ENCODE results near the gene KIF22. TPM values are rescaled to one million over a fixed set of nuclear protein-coding genes. Genes with fewer than 3 reads are reported as not detected.
A peak's percentile ranks its signal among the peaks of the same experiment; 100 is the strongest.
"Not testable (repeated sequence)": the region's sequence is repeated elsewhere in the genome, so short reads cannot be mapped to it uniquely, and the experiment has no call there.

Gene KIF22
- total RNA-seq, 1 experiment from 2014 or later, result 137 TPM

DNA sequence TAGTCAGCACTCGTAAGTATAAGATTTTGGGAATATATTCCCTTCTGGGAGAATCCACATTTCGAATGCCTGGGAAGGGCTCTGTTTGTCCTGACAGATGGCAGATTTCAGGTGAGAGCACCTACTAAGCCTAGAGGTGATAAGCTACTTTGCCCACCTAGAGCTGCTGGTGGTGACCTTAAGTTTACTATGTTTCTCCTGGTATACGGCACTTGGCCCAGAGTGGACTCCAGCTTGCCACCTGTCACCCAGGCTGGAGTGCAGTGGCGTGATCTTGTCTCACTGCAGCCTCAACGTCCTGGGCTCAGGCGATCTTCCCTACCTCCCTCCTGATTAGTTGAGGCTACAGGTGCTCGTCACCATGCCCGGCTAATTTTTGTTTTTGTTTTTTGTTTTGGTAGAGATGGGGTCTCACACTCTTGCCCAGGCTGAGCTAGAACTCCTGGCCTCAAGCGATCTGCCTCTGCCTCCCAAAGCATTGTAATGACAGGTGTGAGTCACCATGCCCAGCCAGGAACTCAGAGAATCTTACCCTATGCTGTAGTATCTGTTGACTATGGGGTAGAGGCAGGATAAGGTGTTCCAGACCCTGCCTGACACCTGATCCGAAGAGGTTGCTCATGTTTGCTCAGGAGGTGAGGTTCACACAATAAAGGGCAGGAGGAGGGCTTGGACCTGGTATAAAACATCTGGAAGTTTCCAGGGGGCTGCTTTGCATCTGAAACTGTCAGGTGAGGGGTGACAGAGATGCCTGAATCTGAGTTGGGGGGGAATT, 12.8 kb upstream of the KIF22 start, which contains the start of gene ZG16:
Gene ZG16 (plus strand): TSS at position 681 of the 775 bp plus-strand sequence. CDS start 1,011 bp downstream, outside the sequence.
- peaks cover 8% of the 10 kb centered on the region for H3K4me1 ChIP-seq (replicated peaks)
- DNase-seq (ENCODE audit: low read depth in 1 of 2, low spot score in 2 of 2), result no peak
- H3K27me3 ChIP-seq (replicated peaks), result no peaks in the 10 kb centered on the region

DNA sequence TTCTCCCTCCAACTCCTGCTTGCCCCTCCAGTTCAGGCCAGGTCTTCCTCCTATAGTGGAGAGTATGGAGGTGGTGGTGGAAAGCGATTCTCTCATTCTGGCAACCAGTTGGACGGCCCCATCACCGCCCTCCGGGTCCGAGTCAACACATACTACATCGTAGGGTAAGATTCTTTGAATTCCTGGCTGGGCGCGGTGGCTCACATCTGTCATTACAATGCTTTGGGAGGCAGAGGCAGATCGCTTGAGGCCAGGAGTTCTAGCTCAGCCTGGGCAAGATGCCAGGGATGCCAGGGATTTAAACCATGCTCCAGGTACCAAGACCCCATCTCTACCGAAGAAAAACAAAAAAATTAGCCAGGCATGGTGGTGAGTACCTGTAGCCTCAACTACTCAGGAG, 11.1 kb upstream of the KIF22 start:
- no peaks in the 10 kb centered on the region for H3K27me3 ChIP-seq (replicated peaks)
- H3K27ac ChIP-seq, result no peak overlapping the region
- no peaks in the 10 kb centered on the region for H3K36me3 ChIP-seq
- peaks cover 8% of the 10 kb centered on the region for H3K4me1 ChIP-seq (replicated peaks)
- no peaks in the 10 kb centered on the region for H3K9me3 ChIP-seq (replicated peaks)
- DNase-seq (ENCODE audit: low read depth in 1 of 2, low spot score in 2 of 2), result peak in 1 of 2 experiments; percentile 57
- no peak overlapping the region for H3K4me3 ChIP-seq

More for the DNA sequence above, 12.8 kb upstream of the KIF22 start, which contains the start of gene ZG16:
- Histone ChIP-seq H3K36me3 (no peaks in the 10 kb centered on the region), H3K9me3 (replicated peaks) (no peaks in the 10 kb centered on the region), H3K27ac (no peak within 1 kb of the TSS), H3K4me3 (no peak within 1 kb of the TSS)

DNA sequence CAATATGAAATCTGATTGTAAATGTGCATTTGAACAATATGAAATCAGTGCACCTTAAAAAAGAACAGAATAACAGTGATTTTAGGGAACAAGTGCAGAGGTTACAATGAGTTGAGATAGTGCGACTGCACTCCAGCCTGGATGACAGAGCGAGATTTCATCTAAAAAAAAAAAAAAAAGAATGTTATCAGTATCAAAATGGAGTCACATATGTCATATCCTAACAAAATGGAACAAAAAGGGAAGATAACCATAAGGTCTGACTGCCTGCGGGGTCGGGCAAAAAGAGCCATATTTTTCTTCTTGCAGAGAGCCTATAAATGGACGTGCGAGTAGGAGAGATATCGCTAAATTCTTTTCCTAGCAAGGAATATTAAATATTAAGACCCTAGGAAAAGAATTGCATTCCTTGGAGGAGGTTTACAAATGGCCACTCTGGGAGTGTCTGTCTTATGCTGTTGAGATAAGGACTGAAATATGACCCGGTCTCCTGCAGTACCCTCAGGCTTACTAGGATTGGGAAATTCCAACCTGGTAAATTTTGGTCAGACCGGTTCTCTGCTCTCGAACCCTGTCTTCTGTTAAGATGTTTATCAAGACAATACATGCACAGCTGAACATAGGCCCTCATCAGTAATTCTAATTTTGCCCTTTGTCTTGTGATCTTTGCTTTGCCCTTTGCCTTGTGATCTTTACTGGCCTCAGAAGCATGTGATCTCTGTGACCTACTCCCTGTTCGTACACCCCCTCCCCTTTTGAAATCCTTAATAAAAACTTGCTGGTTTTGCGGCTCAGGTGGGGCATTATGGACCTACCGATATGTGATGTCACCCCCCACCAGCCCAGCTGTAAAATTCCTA, 7.2 kb upstream of the KIF22 start:
- not testable (repeated sequence) for H3K4me3 ChIP-seq; H3K27me3 ChIP-seq (replicated peaks); H3K27ac ChIP-seq; H3K36me3 ChIP-seq; DNase-seq (ENCODE audit: low read depth in 1 of 2, low spot score in 2 of 2); H3K4me1 ChIP-seq (replicated peaks); H3K9me3 ChIP-seq (replicated peaks)

DNA sequence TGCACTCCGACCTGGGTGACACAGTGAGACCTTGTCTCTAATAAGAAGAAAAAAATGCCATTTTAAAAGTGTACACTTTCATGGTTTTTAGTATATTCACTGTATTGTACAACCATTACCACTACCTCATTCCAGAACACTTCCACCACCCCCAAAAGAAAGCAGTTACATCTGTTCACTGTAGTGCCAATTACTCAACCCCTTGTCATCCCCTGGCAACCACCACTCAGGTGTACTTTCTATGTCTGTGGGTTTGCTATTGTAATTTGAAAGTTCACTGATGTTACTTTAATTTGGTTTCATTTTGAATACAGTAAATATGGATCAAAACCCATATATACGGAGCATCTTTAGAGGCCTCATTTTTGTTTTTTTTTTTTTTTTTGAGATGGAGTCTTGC, 6.4 kb upstream of the KIF22 start:
- peaks cover 6% of the 10 kb centered on the region for H3K4me1 ChIP-seq (replicated peaks)
- no peak for DNase-seq (ENCODE audit: low read depth in 1 of 2, low spot score in 2 of 2)
- H3K4me3 ChIP-seq, result no peak overlapping the region
- no peaks in the 10 kb centered on the region for H3K27me3 ChIP-seq (replicated peaks)
- no peaks in the 10 kb centered on the region for H3K9me3 ChIP-seq (replicated peaks)
- H3K27ac ChIP-seq, result no peak overlapping the region
- no peaks in the 10 kb centered on the region for H3K36me3 ChIP-seq

DNA sequence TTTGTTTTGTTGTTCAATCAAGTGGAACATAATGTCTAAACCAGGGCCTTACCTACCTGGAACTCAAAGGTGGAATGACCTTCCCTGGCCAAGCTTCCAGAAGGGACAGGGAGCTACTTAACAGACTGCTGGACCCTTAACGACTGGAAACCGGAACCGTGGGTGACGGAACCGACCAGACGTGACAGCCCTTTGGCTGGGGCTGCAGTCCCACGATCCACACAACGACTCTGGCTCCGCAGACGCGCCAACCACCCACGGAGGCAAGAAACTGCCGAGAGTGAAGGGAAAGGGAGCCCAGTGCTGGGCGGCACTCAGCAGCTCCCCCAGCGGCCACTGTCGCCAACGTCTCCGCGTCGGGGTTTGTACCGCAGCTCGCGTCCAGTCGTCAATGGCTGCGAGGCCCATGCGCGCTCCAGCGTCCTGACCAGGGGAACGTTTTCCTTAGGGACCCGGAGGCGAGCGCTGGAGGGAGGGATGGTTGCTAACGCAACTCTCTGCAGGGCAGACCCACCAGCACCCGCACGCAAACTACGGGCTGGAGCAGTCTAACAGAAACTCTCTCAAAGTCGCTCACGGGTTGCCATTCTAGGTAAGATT, 5.5 kb upstream of the KIF22 start:
- Histone ChIP-seq H3K4me1 (replicated peaks) (peaks cover 4% of the 10 kb centered on the region), H3K36me3 (no peaks in the 10 kb centered on the region), H3K27ac (no peak overlapping the region), H3K4me3 (no peak overlapping the region), H3K27me3 (replicated peaks) (no peaks in the 10 kb centered on the region), H3K9me3 (replicated peaks) (no peaks in the 10 kb centered on the region)
- peak; percentile 40 to 67 for DNase-seq (ENCODE audit: low read depth in 1 of 2, low spot score in 2 of 2)

DNA sequence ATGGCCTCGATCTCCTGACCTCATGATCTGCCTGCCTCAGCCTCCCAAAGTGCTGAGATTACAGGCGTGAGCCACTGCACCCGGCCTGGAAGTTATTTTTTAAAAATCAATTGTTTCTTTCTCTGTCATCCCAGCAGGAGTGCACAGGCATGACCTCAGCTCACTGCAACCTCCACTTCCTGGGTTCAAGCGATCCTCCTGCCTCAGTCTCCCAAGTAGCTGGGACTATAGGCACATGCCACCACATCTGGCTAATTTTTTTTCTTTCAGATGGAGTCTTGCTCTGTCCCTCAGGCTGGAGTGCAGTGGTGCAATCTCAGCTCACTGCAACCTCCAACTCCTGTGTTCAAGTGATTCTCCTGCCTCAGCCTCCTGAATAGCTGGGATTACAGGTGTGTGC, 3.4 kb upstream of the KIF22 start:
- H3K9me3 ChIP-seq (replicated peaks); H3K27ac ChIP-seq; DNase-seq (ENCODE audit: low read depth in 1 of 2, low spot score in 2 of 2); H3K27me3 ChIP-seq (replicated peaks); H3K4me3 ChIP-seq: not testable (repeated sequence)
- H3K36me3 ChIP-seq, result peaks cover 16% of the 10 kb centered on the region
- peaks cover 15% of the 10 kb centered on the region for H3K4me1 ChIP-seq (replicated peaks)

DNA sequence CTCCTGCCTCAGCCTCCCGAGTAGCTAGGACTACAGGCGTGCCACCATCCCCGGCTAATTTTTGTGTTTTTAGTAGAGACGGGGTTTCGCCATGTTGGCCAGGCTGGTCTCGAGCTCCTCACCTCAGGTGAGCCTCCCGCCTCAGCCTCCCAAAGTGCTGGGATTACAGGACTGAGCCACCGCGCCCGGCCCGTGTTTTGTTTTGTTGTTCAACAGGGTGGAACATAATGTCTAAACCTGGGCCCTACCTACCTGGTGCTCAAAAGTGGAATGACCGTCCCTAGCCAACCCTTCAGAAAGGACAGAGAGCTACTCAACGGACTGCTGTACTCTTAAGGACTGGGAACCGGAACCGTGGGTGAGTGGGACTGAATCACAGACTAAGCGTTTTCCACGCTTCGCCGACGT, 772 bp upstream of the KIF22 start:
- peaks cover 19% of the 10 kb centered on the region for H3K4me1 ChIP-seq (replicated peaks)
- peak overlapping the region; percentile 43 for H3K27ac ChIP-seq
- DNase-seq (ENCODE audit: low read depth in 1 of 2, low spot score in 2 of 2), result no peak
- H3K9me3 ChIP-seq (replicated peaks), result 0 out of 2 replicates have a peak, but pooled peaks cover 7% of the 10 kb centered on the region
- H3K36me3 ChIP-seq, result peaks cover 41% of the 10 kb centered on the region
- H3K27me3 ChIP-seq (replicated peaks), result no peaks in the 10 kb centered on the region
- peak overlapping the region; percentile 85 for H3K4me3 ChIP-seq

DNA sequence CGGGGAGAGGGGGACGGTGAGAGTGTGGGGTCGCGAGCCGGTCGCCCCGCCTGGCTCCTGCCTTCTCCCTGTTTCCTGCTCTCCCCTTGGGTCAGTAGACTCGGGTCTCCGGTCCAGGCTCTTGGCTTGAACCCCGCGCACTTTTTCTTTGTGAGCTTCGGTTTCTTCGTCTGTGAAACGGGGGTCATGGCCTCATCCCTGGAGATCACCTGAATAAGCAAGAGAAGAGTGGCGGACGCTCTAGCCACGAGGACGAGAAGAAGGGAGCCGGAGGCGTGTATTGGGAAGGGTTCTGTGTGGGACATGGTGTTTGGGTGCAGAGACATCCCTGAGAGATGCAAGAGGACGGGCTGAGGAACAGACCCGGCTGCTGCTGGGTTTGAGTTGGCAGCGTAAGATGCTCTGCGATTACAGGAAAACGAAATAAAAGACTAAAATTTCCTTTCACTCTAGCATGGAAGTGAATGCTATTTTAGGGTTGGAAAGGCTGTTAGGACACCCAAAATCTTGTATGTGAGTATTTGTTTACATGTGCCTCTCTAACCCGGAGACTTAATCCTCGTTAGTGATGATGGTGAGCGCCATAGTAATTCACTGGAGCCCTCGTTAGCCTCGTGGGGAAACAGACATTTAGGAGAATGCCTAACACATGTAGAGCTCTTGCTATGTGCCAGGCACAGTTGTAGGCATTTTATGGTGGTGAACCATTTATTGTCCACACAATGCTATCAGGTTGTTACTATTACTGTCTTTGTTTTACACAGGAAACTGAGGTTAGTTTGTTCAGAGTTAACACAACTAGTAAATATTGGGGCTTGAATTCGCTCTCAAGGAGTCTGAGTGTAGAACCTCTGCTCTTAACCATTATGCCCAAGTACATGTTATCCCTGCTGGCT, 646 bp downstream of the KIF22 start:
- 0 out of 2 replicates have a peak, but pooled peaks cover 7% of the 10 kb centered on the region for H3K9me3 ChIP-seq (replicated peaks)
- peak overlapping the region; percentile 85 for H3K4me3 ChIP-seq
- peaks cover 53% of the 10 kb centered on the region for H3K36me3 ChIP-seq
- DNase-seq (ENCODE audit: low read depth in 1 of 2, low spot score in 2 of 2), result no peak
- H3K4me1 ChIP-seq (replicated peaks), result peaks cover 19% of the 10 kb centered on the region
- peak overlapping the region; percentile 79 for H3K27ac ChIP-seq
- H3K27me3 ChIP-seq (replicated peaks), result no peaks in the 10 kb centered on the region

DNA sequence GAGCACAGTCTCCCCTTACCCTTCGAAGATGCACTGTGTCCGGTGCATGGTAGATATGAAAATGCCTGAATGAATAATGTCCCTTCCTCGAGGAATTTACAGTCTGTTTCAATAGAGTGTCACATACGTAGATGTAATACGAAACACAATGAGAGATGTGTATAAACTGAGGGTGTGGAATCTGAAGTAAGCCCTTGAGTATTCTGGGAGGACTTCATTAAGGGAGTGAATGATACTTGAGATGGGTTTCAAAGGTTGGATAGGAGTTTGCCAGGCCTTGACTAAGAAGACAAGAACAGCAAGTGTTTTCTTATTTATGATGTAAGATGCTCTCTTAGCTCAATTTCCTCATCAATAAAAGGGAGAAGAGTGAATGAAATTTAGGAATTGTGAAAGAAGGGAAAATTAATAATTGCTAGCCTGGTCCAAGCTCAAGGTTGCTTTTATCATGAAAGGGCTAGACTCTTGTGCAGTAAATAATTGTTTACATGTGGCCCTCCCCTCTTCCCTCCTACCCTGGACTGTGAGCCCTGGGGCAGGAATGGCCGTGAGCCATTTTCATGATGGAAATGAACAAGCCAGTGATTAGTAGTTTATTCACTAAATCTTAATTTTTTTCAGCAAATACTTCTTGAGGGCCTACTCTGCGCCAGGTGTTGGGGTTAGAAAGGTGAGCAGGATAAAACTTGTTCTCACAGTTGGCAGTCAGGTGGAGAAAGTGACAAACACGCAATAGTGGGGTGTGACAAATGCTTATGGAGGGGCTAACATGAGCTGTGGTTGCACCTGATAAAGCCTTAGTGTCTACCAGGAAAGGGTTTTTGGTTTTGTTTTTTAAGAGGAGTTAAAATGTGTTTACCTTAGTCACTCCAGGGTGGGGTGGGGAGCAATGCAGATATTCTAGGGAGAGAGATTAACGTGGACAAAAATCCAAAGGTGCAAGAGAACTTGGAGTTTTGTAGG, 1.6 kb downstream of the KIF22 start:
- H3K36me3 ChIP-seq, result peaks cover 61% of the 10 kb centered on the region
- H3K9me3 ChIP-seq (replicated peaks), result 0 out of 2 replicates have a peak, but pooled peaks cover 7% of the 10 kb centered on the region
- DNase-seq (ENCODE audit: low read depth in 1 of 2, low spot score in 2 of 2), result no peak
- H3K27me3 ChIP-seq (replicated peaks), result no peaks in the 10 kb centered on the region
- peak overlapping the region; percentile 85 for H3K4me3 ChIP-seq
- H3K27ac ChIP-seq, result peak overlapping the region; percentile 79; the same call in 1 of the 2 replicates
- H3K4me1 ChIP-seq (replicated peaks), result peaks cover 19% of the 10 kb centered on the region

DNA sequence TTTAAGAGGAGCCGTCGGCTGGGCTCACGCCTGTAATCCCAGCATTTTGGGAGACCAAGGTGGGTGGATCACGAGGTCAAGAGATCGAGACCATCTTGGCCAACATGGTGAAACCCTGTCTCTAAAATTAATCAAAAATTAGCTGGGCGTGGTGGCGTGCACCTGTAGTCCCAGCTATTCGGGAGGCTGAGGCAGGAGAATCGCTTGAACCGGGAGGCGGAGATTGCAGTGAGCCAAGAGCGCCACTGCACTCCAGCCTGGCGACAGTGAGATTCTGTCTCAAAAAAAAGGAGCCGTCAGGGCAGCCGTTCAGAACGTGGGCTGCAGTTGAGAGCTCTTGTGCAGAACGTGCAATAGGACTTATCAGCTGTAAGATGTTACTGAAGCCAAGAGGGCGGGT, 2.6 kb downstream of the KIF22 start:
- H3K4me3 ChIP-seq, H3K27ac ChIP-seq: not testable (repeated sequence)

DNA sequence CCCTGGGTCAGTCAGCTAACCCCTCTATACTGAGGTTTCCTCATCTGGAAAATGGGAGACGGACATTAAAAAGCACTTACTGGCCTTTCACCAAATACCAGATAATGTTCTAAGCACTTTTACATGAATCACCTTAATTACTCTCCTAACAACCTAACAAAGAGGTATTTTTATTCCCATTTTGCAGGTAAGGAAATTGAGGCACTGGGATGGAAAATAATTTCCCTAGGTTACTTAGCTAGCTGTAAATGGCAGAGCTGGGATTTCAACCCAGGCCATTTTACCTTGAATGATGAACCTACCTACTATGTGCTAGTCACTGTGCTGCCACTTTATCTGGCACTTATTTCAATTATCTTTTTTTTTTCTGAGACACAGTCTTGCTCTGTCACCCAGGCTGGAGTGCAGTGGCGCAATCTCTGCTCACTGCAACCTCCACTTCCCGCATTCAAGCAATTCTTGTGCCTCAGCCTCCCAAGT, 3.7 kb downstream of the KIF22 start:
- peaks cover 82% of the 10 kb centered on the region for H3K36me3 ChIP-seq

More for the DNA sequence above, 2.6 kb downstream of the KIF22 start:
- not testable (repeated sequence) for H3K27me3 ChIP-seq (replicated peaks); H3K9me3 ChIP-seq (replicated peaks); DNase-seq (ENCODE audit: low read depth in 1 of 2, low spot score in 2 of 2)
- Histone ChIP-seq H3K36me3 (peaks cover 71% of the 10 kb centered on the region), H3K4me1 (replicated peaks) (peaks cover 19% of the 10 kb centered on the region)

DNA sequence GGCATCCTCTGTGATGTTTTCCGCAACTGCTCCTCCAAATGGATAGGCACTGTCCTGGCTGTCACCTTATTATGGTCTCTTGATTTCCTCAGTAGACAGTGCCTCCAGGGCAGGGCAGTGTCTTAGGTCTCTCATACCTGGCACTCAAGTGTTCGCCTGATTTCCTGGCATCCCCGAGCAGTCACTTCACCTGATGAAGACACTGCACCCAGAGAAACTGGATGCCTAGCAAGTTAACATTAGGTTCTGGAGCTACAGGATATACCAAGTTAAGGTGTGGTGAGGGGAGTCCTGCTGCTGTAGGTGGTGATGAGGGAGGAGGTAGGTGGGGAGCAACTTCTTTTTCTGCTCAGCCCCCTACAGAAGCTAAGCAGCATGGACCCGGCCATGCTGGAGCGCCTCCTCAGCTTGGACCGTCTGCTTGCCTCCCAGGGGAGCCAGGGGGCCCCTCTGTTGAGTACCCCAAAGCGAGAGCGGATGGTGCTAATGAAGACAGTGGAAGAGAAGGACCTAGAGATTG, 11.9 kb downstream of the KIF22 start:
- Histone ChIP-seq H3K9me3 (replicated peaks) (no peaks in the 10 kb centered on the region), H3K4me3 (no peak overlapping the region), H3K4me1 (replicated peaks) (peaks cover 12% of the 10 kb centered on the region), H3K27me3 (replicated peaks) (no peaks in the 10 kb centered on the region), H3K36me3 (peaks cover 82% of the 10 kb centered on the region), H3K27ac (no peak overlapping the region)
- DNase-seq (ENCODE audit: low read depth in 1 of 2, low spot score in 2 of 2), result no peak

More for the DNA sequence above, 3.7 kb downstream of the KIF22 start:
- Histone ChIP-seq H3K9me3 (replicated peaks) (0 out of 2 replicates have a peak, but pooled peaks cover 7% of the 10 kb centered on the region), H3K27me3 (replicated peaks) (no peaks in the 10 kb centered on the region), H3K4me3 (no peak overlapping the region), H3K4me1 (replicated peaks) (peaks cover 19% of the 10 kb centered on the region), H3K27ac (no peak overlapping the region)
- no peak for DNase-seq (ENCODE audit: low read depth in 1 of 2, low spot score in 2 of 2)
